Activated naive CD8-positive, alpha-beta T cell treated with anti-CD3 and anti-CD28 coated beads, Interleukin-2, amount 50 U/mL, for 16 hours (primary cell): ENCODE measurements around the gene COQ6.
"Not testable (repeated sequence)": the region's sequence is repeated elsewhere in the genome, so short reads cannot be mapped to it uniquely, and the experiment has no call there.

Experiments used
- DNase-seq: peaks from one replicate; pipeline ENCODE4 v3.0.0-alpha.2; 2020; ENCODE audit warnings: low read depth, low spot score

The COQ6 gene

DNA sequence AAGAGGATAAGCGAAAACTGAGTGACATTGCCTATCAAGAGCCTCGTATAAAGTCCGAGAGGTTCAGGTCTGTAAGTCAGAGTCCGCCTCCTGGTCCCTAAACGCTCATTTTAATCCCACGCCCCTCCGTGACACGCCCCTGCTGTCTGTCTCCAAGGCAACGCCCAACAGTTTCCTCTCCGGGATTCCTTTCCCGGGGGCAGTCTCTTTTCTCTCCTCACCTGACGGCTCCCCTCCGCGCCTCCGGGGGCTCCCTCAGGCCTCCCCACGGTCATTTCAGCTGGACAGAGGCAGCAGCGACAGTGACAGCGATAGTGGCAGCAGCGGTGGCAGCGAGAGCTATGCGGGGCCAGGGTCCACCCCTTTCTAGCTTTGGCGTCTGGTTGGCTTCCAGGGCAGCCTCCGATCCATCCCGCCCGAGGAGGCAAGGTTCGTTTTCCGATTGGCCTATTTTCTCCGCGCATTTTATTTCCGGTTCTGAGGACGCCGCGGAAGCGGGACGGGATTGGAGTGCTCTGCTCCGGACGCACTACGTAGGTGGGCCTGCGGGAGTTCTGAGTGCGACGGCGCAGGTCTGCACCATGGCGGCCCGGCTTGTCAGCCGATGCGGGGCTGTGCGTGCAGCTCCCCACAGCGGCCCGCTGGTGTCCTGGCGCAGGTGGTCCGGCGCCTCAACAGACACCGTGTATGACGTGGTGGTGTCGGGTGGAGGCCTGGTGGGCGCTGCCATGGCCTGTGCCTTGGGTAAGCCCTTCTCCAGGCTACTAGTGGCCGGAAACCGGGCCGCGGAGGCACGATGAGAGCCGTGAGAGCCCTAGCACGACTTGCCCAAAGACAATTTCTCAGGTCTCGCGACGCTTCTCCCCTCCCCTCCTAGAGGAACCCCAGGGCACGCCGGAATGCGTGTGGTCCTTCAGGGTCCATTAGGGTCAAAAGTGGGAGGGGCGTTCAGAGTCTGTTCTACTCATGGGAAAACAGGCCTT, at the start of gene COQ6, which contains the start of gene FAM161B:
Gene COQ6, plus strand, starts transcription at position 551 of the 983 bp plus-strand sequence. Its CDS starts 31 bp downstream, at position 582.
Gene FAM161B, minus strand, starts transcription at position 343 of the 983 bp plus-strand sequence. Its CDS starts 68 bp downstream, at position 275.
- DNase-seq: peak; percentile 86

DNA sequence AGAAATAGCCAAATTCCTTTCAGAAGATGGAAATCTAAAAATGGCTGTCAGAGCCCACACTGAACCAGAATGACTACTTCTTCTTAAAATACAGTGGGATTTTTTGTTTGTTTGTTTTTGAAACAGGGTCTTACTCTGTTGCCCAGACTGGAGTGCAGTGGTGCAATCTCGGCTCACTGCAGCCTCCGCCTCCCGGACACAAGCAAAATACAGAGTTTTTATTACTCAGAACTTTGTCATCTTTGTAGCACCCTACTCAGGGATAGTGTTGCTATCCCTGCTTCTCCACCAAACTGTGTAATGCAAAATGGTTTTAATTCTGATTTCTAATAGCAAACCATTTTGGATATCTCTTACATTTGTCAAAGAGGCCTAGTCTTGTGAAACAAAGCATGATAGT, 47.1 kb upstream of the COQ6 start:
- no peak for DNase-seq

DNA sequence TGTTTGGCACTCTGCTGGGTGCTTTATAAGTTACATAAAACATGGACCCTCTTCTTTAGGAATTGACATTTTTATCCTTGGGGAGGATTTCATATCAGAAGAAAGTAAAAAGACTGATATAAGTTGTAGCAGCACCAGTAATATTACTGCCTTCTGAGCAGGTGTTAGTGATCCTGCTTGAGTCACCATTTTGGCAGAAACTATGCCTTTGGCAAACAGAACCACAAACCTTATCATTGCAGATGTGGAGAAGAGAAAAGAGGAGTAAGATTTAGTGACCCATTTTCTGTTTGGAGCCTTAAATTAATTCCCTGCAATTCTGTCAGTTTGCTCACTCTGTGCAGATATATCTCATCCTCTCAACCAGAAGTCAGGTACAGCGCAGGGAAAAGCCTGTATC, 40.4 kb upstream of the COQ6 start:
- no peak for DNase-seq

DNA sequence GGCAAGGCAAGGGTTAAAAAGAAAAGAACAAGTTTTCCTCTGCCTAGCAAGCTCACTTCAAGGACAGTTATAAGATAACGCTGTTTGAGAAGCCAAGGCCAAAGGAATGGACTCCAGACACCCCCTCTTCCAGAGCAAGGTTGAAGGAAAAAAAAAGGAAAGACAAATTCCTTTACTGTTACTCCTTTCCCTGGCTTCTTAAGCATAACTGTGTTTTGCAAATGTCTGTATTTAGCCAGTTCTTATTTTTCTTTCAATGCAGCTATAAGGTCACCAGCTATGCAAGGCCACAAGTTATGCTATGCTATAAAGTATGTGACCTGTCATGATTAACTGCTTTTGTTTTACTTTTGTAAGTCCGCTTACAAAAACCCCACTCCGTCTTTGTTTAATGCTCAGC, 36.8 kb upstream of the COQ6 start:
- no peak for DNase-seq

DNA sequence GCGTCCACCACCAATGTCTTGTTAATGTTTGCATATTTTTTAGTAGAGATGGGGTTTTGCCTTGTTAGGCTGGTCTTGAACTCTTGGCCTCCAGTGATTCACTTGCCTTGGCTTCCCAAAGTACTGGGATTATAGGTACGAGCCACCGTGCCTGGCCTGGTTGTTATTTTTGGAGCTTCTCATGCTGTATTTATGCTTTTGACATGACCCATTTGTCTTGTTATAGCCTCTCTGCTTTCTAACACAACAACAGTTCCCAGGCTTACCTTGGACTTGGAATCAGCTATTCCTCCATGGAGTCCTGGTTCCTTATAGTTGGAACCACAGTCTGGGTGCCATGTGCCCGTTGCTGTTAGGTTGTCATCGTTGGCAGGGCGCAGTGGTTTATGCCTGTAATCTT, 33.8 kb upstream of the COQ6 start:
- DNase-seq: no peak

DNA sequence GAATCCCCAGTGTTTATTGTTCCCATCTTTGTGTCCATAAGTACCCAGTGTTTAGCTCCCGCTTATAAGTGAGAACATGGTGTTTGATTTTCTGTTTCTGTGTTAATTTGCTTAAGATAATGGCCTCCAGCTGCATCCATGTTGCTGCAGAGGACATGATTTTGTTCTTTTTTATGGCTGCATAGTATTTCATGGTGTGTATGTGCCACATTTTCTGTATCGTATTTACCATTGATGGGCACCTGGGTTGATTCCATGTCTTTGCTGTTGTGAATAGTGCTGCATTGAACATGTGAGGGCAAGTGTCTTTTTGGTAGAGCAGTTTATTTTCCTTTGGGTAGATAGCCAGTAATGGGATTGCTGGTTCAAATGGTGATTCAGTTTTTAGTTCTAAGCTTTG, 30.6 kb upstream of the COQ6 start:
- DNase-seq: not testable (repeated sequence)

DNA sequence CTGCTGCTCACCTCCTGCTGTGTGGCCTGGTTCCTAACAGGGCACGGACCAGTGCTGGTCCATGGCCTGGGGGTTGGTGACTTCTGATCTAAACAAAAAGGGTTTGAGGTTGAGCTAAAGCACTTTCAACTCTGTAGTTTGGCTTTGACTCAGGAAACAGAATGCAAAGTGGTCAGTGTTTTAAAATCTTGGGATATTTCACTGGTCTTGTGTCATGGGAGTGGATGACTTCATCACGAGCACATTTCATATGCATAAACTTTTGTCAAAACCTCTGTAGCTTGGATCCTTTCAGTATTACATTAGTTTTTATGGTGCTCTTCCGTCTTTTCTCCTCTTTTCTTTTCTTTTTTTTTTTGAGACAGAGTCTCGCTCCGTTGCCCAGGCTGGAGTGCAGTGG, 25.8 kb upstream of the COQ6 start:
- DNase-seq: no peak

DNA sequence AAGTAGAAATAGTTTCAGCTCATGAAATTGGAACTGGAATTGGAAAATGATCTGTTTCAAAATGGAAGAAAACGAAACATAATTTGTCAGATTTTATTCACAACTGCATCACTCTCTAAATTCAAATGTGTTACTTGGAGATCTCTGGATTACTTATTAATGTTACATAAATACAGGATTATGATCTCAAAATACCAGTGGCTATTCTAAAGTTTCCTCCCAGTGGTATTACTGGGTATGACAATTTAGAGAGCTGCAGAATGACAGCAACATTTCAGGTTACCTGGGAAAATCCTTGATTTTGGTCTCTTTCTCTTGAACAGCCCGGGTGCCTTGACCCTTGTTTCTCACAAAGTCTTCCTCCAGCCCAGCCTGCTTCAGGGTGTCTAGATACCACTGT, 14.4 kb upstream of the COQ6 start:
- no peak for DNase-seq

DNA sequence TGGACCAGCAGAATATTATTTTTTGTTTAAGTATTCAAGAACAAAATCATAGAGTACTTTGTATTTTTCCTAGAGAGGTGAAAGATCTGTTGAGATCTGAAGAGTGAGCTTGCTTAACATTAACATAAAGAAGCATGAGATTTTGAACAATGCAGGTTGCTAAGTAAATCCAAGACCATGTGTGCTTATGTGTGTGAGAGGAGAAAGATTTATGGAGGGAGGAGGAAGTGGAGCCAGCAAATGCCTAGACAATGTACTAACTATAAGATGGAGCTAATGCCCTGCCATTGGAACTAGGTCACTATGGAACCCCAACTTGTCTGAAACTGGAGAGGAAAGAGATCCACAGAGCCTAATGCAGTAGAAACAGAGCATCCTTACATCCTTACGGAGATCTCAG, 13.6 kb upstream of the COQ6 start:
- DNase-seq: no peak

DNA sequence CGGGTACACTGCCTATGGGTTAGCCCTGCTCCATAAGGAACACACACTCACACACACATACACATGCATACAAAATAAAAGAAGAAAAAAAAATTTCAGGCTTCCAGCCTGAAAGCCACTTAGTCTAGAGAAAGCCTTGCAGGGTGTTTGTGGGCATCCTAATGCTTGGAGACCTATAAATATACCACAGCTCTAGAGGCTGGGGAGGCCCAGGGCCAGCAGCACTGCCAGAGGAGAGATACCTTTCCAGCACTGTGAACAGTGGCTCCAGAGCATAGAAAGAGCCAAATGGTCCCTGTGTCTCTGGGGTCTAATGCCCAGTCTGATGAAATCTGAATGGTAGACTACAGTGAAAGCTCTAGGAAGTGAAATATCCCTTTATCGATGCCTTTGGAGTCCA, 13.1 kb upstream of the COQ6 start:
- DNase-seq: no peak

DNA sequence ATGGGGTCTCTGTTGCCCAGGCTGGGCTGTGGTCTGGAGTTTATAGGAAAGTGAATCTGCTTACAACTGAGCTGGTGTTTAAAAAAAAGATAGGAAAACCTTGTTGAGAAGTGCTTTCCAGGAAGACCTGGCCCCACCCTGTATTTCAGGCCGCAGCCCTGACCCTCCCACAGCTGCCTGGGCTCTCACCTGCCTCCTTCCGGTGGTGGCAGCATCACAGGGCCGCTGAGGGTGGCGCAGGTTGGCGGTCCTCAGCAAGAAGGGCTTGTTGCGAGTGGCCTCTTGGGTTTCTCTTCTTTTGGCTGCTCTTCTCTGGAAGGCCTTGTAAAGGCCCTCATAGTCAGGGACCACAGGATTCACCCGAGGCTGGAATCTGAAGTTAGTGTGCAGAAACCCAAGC, 7.9 kb upstream of the COQ6 start:
- no peak for DNase-seq

DNA sequence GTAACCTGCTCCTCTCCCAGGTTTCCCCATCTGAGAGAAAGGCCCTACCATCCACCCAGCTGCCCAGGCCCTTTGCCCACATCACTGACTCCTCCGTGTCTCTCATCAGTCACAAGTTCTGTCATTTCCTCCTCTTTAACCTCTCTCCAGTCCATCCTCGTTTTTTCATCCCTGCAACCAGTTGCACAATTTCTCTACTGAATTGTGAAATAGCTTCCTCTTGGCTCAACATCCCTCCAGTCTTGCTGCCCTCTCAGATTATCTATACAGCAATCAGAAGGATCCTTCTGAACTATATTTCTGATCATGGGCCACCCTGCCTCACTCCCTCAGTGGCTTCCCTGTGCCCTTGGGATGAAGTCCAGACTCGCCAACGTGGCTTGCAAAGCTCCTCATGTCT, 7.0 kb upstream of the COQ6 start:
- DNase-seq: no peak

DNA sequence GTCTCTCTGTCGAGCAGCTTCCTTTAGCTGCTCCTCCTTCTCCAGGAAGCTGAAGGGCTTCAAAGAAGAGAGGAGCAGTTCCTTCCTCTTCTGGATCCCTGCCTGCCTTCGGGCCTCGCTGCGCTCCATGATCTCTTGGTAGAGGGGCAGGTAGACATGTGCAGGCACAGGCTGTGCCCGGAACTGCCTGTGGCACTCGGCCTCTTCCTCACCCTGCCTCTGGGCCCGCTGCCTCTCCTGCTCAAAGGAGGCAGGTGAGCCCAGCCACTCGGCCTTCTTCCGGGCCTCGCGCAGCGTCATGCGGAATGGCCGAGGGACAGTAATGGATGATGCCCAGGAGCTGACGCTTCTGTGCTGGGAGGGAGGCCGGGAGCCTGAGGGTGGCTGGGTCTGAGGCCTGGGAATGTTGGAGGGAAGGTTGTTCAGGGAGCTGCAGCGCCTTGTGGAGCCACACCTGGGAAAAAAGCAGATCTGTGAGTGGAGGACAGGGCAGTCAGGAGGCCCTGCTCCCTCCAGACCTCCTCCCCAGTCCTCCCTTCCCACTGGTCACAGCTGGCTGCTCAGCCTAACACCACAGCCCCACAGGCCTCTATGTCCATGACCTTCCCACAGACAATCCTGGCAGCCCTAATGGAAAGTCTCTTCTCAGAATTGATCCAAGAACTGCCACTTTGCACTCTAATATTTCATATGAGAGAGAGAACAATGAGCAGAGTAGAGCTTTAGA, 5.5 kb upstream of the COQ6 start:
- DNase-seq: no peak

DNA sequence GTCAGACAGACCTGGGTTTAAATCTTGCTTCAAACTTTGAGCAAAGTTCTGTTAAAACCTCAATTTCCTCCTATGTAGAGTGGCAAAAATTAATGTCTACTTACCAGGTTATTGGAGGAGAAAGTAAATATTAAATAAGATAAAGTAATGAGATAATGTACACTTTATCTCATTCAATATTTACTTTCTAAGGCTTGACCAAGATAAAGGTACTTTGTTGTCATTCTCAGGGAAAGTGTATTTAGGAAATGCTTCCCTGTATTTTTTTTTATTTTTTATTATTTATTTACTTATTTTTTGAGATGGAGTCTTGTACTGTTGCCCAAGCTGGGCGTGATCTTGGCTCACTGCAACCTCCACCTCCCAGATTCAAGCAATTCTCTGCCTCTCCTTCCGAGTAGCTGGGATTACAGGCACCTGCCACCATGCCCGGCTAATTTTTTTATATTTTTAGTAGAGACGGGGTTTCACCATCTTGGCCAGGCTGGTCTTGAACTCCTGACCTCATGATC, 4.9 kb upstream of the COQ6 start:
- DNase-seq: no peak

DNA sequence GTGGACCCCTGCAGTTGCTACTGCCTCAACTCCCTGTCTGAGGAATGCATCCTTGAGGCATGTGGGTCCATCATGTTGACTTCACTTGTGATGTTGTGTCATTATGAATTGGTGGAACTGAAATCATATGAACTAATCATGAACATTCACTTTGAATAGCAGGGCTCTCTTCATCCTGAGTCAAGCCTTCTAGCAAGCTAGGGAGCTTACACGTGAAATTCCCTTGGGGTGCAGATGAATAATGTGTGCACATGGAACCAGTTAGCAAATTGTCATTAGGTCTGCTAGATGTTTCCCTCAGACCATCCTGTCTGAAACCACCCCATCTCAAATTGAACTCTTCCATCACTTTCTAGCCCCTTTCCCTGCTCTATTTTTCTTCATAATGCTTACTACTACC, 3.6 kb downstream of the COQ6 start:
- DNase-seq: no peak

DNA sequence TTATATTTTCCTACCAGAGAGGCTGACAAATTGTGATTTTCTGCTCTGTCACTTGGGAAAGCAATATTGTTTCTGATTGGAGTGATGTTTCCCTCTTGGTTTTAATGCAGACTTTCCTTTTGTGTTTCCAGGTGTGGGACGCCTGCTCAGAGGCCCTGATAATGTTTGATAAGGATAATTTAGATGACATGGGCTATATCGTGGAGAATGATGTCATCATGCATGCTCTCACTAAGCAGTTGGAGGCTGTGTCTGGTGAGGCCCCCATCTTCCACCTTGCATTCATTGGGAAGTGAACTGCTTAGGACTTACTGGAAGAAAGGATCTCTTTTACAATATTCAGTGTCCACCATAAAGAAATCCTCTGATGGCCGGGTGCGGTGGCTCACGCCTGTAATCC, 5.6 kb downstream of the COQ6 start:
- no peak for DNase-seq

DNA sequence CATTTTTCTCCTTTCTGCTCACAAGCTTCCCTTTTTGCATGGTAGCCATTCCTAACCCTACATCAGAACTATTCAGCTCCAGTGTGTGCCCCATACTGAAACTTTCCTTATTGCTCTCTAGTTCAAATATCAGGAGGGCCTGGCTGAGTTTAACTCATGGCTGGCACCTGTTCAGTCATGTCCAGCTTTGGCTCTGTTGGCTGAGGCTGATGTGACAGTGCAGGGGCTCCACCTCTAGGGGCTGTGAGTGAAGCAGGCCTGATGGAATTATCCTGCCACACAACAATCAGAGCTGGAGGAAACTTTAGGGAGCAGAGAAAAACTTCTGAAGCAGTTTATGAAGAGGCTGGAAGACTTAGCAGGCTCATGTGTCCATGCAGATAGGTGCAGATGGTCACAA, 8.5 kb downstream of the COQ6 start:
- no peak for DNase-seq

DNA sequence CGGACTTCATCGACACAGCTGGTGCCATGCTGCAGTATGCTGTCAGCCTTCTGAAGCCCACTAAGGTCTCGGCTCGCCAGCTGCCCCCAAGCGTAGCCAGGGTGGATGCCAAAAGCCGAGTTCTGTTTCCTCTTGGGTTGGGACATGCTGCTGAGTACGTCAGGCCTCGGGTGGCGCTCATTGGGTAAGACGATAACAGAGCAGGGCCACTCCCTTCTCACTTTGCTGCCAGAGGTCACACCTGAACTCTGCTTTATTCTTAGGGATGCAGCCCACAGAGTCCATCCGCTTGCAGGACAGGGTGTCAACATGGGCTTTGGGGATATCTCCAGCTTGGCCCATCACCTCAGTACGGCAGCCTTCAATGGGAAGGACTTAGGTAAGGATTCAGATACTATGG, 11.1 kb downstream of the COQ6 start:
- DNase-seq: no peak

DNA sequence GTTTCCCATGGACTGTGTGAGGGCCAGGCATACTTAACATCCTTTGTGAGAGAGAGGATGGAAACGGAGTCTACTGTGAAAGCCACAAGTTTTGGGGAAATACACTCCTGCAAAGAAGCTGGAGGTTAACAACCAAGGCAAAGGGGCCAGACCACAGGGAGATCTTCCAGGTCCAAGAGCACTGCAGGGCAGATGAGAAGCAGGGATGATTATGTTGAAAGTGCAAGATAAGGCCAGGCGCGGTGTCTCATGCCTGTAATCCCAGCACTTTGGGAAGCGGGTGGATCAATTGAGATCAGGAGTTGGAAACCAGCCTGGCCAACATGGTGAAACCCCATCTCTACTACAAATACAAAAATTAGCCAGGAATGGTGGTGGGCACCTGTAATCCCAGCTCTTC, 15.1 kb downstream of the COQ6 start:
- no peak for DNase-seq

DNA sequence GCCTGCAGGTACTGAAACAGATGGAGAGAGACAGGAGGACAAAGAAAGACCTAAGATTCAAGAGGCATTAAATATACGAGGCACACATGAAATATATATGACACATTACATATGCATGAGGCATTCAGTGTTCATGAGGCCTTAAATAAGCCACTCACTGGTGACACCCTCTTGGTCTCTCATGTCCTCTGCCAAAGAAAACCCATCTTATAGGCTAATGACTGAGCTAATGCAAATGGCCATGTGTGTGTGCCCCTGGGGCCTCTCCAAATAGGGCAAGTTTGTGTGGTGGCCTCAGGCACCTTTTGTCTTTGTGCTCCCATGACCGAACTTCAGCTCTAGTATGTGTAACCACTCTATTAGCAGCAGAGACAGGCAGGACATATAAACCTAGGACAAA, 18.8 kb downstream of the COQ6 start:
- DNase-seq: no peak

DNA sequence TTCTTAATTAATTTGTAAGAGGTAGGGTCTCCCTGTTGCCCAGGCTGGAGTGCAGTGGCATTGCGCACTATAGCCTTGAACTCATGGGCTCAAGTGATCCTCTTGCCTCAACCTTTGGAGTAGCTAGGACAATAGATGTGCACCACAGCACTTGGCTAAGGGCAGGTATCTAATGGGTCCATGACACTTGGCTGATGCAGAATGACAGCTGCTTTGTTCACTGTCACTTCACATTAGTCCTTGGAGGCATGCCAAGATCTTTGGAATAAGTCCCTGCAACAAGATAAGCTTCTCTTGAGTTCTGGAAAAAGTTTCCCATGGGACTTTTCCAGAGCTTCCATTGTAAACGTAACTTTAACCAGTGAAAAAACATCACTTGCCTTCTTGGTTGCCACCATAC, 23.4 kb downstream of the COQ6 start:
- DNase-seq: no peak

DNA sequence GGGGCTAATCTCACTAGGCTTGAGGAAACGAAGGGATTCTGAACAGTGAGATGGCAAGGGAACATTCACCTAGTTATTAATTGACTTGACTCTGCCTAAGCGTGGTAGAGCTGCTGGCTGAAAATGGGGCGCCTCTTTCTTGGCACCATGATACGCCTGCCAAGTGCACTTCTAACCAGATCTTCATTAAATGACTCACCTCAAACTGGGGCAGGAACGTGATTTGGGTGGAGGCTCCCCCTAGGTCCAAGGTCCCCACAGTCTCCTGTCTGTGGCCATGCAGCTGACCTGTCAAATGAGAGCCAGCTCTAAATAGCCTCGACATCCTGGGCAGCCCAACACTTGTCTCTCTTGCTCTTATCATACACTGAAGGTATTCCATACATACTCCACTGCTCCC, 26.0 kb downstream of the COQ6 start:
- DNase-seq: no peak

DNA sequence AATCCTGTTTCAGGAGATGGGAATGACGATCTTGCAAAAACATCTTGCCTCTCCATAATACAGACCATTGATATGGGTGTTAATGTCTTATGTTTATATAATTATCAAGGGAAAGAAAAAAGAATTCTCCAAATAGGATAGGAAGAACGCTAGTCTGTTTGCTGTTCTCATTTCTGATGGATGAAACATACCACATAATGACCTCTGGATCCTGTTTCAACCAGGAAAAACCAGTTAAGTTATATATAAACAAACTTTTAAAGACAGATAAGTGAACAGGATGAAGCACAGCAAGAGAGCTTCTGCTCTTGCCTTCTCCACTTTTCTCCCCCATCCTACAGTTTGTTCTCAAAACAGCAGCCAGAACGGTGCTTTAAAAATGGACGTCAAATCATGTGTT, 27.8 kb downstream of the COQ6 start:
- no peak for DNase-seq
